ENCODE results near the gene SLC9A1. TPM values are rescaled to one million over a fixed set of nuclear protein-coding genes. Genes with fewer than 3 reads are reported as not detected.

Gene SLC9A1
- total RNA-seq, 1 donor from 2014 or later = 170 TPM

GRCh38 chr1:27150641-27151040 lies 4.3 kb downstream of the SLC9A1 start:
- no peak for DNase-seq (ENCODE audit: low spot score)

- no peak for DNase-seq (ENCODE audit: low spot score)
Observed at GRCh38 chr1:27150183-27150582, 4.7 kb downstream of the SLC9A1 start.

GRCh38 chr1:27149762-27150113 lies 5.2 kb downstream of the SLC9A1 start:
- no peak for DNase-seq (ENCODE audit: low spot score)

- DNase-seq (ENCODE audit: low spot score) = no peak
Observed at GRCh38 chr1:27149084-27149761, 5.7 kb downstream of the SLC9A1 start.

- DNase-seq (ENCODE audit: low spot score) = no peak
Observed at GRCh38 chr1:27148591-27148990, 6.3 kb downstream of the SLC9A1 start.

GRCh38 chr1:27147842-27148518 lies 6.9 kb downstream of the SLC9A1 start:
- no peak for DNase-seq (ENCODE audit: low spot score)

GRCh38 chr1:27145934-27146354 lies 9.0 kb downstream of the SLC9A1 start:
- no peak for DNase-seq (ENCODE audit: low spot score)

- no peak for DNase-seq (ENCODE audit: low spot score)
Observed at GRCh38 chr1:27144920-27145661, 9.8 kb downstream of the SLC9A1 start.

- DNase-seq (ENCODE audit: low spot score) = peak; percentile 74
Observed at GRCh38 chr1:27144049-27144748, 10.7 kb downstream of the SLC9A1 start.

GRCh38 chr1:27143401-27143800 lies 11.5 kb downstream of the SLC9A1 start:
- DNase-seq (ENCODE audit: low spot score) = no peak

GRCh38 chr1:27142464-27142863 lies 12.5 kb downstream of the SLC9A1 start:
- DNase-seq (ENCODE audit: low spot score) = no peak

GRCh38 chr1:27141266-27142003 lies 13.5 kb downstream of the SLC9A1 start:
- DNase-seq (ENCODE audit: low spot score) = peak; percentile 90

GRCh38 chr1:27139980-27140379 lies 14.9 kb downstream of the SLC9A1 start:
- no peak for DNase-seq (ENCODE audit: low spot score)

GRCh38 chr1:27138927-27139326 lies 16.0 kb downstream of the SLC9A1 start:
- no peak for DNase-seq (ENCODE audit: low spot score)

GRCh38 chr1:27138368-27138767 lies 16.6 kb downstream of the SLC9A1 start:
- no peak for DNase-seq (ENCODE audit: low spot score)

- DNase-seq (ENCODE audit: low spot score) = peak; percentile 83
Observed at GRCh38 chr1:27137544-27138075, 17.3 kb downstream of the SLC9A1 start.

- peak; percentile 61 for DNase-seq (ENCODE audit: low spot score)
Observed at GRCh38 chr1:27136998-27137542, 17.9 kb downstream of the SLC9A1 start.

- DNase-seq (ENCODE audit: low spot score) = no peak
Observed at GRCh38 chr1:27136236-27136551, 18.7 kb downstream of the SLC9A1 start.

- DNase-seq (ENCODE audit: low spot score) = no peak
Observed at GRCh38 chr1:27135541-27136235, 19.2 kb downstream of the SLC9A1 start.

- DNase-seq (ENCODE audit: low spot score) = no peak
Observed at GRCh38 chr1:27133991-27134390, 20.9 kb downstream of the SLC9A1 start.

GRCh38 chr1:27133158-27133557 lies 21.8 kb downstream of the SLC9A1 start:
- no peak for DNase-seq (ENCODE audit: low spot score)

All from mucosa of gallbladder (tissue), 1 donor.